ENCODE measurements around the gene TRAPPC5. TPM values are rescaled to one million over a fixed set of nuclear protein-coding genes. Genes with fewer than 3 reads are reported as not detected.

TRAPPC5 gene
- total RNA-seq: 10 to 100 TPM; 43.7 to 79.3 (median 75.4) TPM
- polyA plus RNA-seq: 100 to 1,000 TPM; 165 to 191 TPM
- total RNA-seq: 3.1 reads per million, percentile 16 among the genes with 10 or more reads in this experiment

DNA sequence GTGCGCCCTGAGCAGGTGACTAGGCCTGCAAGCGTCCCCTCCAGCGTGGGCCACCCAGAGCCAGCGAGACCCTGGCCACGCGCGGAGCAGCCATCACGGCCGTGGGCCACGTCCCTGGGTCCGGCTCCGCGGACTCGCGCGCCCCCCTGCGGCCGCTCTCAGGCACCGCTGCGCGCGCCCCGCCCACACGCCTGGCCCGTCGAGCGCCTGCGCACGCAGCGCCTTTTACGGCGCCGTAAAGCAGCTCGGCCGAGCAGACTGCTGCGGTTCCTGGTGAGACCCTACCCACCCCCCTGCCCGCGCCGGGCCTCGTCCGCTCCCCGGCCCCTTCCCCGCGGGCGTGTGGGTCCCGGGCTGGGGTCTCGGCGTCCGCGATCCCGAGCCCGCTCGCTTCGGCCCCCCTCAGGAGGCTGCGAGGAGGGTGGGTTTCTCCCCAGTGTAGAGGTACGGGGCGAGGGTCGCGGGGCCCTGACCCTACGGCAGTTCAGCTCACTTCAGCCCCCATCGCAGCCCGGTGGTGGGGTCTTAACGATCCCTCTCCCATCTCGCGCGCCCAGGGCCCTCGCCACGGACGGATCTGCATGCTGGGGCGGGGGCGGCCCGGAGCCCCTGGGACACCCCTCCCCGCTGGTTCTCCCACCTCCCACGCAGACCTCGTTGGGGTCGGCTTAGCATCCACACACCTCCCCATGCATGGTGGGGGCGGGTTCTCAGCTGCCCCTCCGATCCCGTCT is at the start of gene TRAPPC5:
TRAPPC5 (plus strand) TSS at position 228 of the 734 bp plus-strand sequence. CDS start 1,421 bp downstream, outside the sequence.
- Histone ChIP-seq H3K4me1 (ENCODE audit: control insufficient read depth in 2 of 2, insufficient read depth in 2 of 2, low read length in 2 of 2) (peaks cover 26 to 32% of the 10 kb centered on the region in 2 donors), H3K27me3 (ENCODE audit: control insufficient read depth in 2 of 2, insufficient read depth in 2 of 2, low read length in 2 of 2) (peaks cover 0 to 6% of the 10 kb centered on the region in 2 donors), H3K27ac (ENCODE audit: low read depth, low read length) (peak within 1 kb of the TSS; percentile 91), H3K9me3 (ENCODE audit: control insufficient read depth in 2 of 3, low read length in 3 of 3) (no peaks in the 10 kb centered on the region), H3K36me3 (ENCODE audit: control insufficient read depth in 2 of 3, insufficient read depth in 3 of 3, low read length in 3 of 3) (peaks cover 0 to 36% (median 0%) of the 10 kb centered on the region in 3 experiments), H3K4me3 (ENCODE audit: low read length) (peak within 1 kb of the TSS; percentile 84)
- Mint-ChIP-seq H3K4me3 (peak within 1 kb of the TSS; percentile 83 to 96 (median 91)), H3K4me1 (peaks cover 20 to 59% (median 46%) of the 10 kb centered on the region in 7 donors), H3K27ac (peak within 1 kb of the TSS; percentile 54 to 95 (median 93)), H3K27me3 (peaks cover 3 to 22% (median 8%) of the 10 kb centered on the region in 5 donors), H3K9me3 (peaks cover 0 to 2% (median 0%) of the 10 kb centered on the region in 11 donors), H3K36me3 (peaks cover 0 to 13% (median 0%) of the 10 kb centered on the region in 5 donors)
- intact Hi-C loops (cut with micrococcal nuclease): loop anchor here (1.0 to 2.0 kb wide), 14 partner anchors 25 to 582 kb away; partner anchors contain the start of genes PET100 (in 2 of the 2), XAB2 (in 2 of the 2), MAP2K7 (in 1 of the 2) and PNPLA6 (in 1 of the 2)
- CTCF ChIA-PET: interaction anchor here (0.6 to 3.2 kb wide), 28 partner anchors 10 to 151 kb away, joined by 3 to 55 read pairs (median 4); partner anchors contain the start of gene STXBP2
- ATAC-seq (peak; percentile 86), DNase-seq (peak; percentile 80 to 95 (median 89))
- POLR2A ChIA-PET: interaction anchor here (0.6 to 2.2 kb wide), 15 partner anchors 17 to 190 kb away, joined by 3 to 16 read pairs (median 5); partner anchors contain the start of genes CLEC4G, FCER2, PET100 and XAB2

- ATAC-seq (no peak), DNase-seq (no peak)
- ChIA-PET CTCF (interaction anchor here (0.6 kb wide), 1 partner anchor 251 kb away, joined by 3 read pairs; no protein-coding TSS in a partner anchor), POLR2A (interaction anchor here (1.0 to 1.1 kb wide), 2 partner anchors 9 to 11 kb away, joined by 3 to 5 read pairs; no protein-coding TSS in a partner anchor)
- Histone ChIP-seq H3K27ac (ENCODE audit: low read depth, low read length) (no peak overlapping the region), H3K27me3 (ENCODE audit: control insufficient read depth in 2 of 2, insufficient read depth in 2 of 2, low read length in 2 of 2) (no peaks in the 10 kb centered on the region), H3K36me3 (ENCODE audit: control insufficient read depth in 2 of 3, insufficient read depth in 3 of 3, low read length in 3 of 3) (peaks cover 0 to 32% (median 6%) of the 10 kb centered on the region in 3 experiments), H3K4me1 (ENCODE audit: control insufficient read depth in 2 of 2, insufficient read depth in 2 of 2, low read length in 2 of 2) (peaks cover 29% of the 10 kb centered on the region in 2 donors), H3K9me3 (ENCODE audit: control insufficient read depth in 2 of 3, low read length in 3 of 3) (no peaks in the 10 kb centered on the region), H3K4me3 (ENCODE audit: low read length) (no peak overlapping the region)
- Mint-ChIP-seq H3K27ac (peak overlapping the region in 2 of 9 donors; percentile 9 to 43), H3K9me3 (peaks cover 0 to 3% (median 0%) of the 10 kb centered on the region in 11 donors), H3K4me3 (peak overlapping the region in 5 of 10 donors; percentile 19 to 69 (median 21)), H3K4me1 (peaks cover 32 to 70% (median 49%) of the 10 kb centered on the region in 7 donors), H3K36me3 (peaks cover 0 to 14% (median 6%) of the 10 kb centered on the region in 5 donors), H3K27me3 (no peaks in the 10 kb centered on the region)
- intact Hi-C loops (cut with micrococcal nuclease): no loop called here
These were observed 49.1 kb upstream of the TRAPPC5 start for GRCh38 chr19:7631577-7631976.

- intact Hi-C loops (cut with micrococcal nuclease): no loop called here
- Mint-ChIP-seq H3K27me3 (no peaks in the 10 kb centered on the region), H3K27ac (no peak overlapping the region), H3K4me1 (peaks cover 32 to 68% (median 46%) of the 10 kb centered on the region in 7 donors), H3K36me3 (peaks cover 0 to 10% (median 5%) of the 10 kb centered on the region in 5 donors), H3K4me3 (peak overlapping the region in 1 of 10 donors; percentile 63), H3K9me3 (peaks cover 0 to 3% (median 0%) of the 10 kb centered on the region in 11 donors)
- H3K4me3 ChIP-seq (ENCODE audit: low read length): no peak overlapping the region
- no peak for ATAC-seq
- ChIA-PET POLR2A (interaction anchor here (1.0 kb wide), 1 partner anchor 10 kb away, joined by 5 read pairs; no protein-coding TSS in a partner anchor), CTCF (no interaction called here)
- no peaks in the 10 kb centered on the region for H3K27me3 ChIP-seq (ENCODE audit: control insufficient read depth in 2 of 2, insufficient read depth in 2 of 2, low read length in 2 of 2)
- H3K4me1 ChIP-seq (ENCODE audit: control insufficient read depth in 2 of 2, insufficient read depth in 2 of 2, low read length in 2 of 2): peaks cover 31 to 33% of the 10 kb centered on the region in 2 donors
- H3K9me3 ChIP-seq (ENCODE audit: control insufficient read depth in 2 of 3, low read length in 3 of 3): no peaks in the 10 kb centered on the region
- no peak overlapping the region for H3K27ac ChIP-seq (ENCODE audit: low read depth, low read length)
- H3K36me3 ChIP-seq (ENCODE audit: control insufficient read depth in 2 of 3, insufficient read depth in 3 of 3, low read length in 3 of 3): peaks cover 0 to 22% (median 0%) of the 10 kb centered on the region in 3 experiments
- DNase-seq: no peak
These were observed 48.1 kb upstream of the TRAPPC5 start for GRCh38 chr19:7632340-7633203.

DNA sequence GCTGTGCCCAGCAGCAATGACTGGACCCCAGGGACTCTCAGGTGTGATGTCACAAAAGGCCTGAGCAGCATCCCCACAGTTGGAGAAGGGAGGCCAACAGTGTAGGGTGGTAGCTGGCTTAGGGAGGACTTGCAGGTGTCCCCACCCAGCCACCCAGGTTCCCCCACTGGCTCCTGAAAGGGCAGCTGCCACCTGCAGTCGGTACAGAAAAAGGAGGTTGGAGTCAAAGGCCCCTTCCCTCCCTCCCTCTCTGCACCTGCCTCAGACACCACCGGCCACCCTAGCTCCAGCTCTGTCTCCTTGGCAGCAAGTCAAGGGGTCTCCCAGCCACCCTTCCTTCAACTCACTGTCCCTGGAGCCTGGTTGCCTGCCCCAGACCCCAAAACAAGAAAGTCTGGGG is 46.9 kb upstream of the TRAPPC5 start, which contains the start of gene PCP2:
PCP2 (minus strand) TSS at position 22 of the 400 bp plus-strand sequence. CDS start 262 bp downstream, outside the sequence.
- Mint-ChIP-seq H3K27ac (peak within 1 kb of the TSS in 3 of 9 donors; percentile 59 to 76 (median 67)), H3K4me1 (peaks cover 25 to 66% (median 42%) of the 10 kb centered on the region in 7 donors), H3K4me3 (peak within 1 kb of the TSS in 4 of 10 donors; percentile 7 to 75 (median 37)), H3K36me3 (peaks cover 0 to 10% (median 5%) of the 10 kb centered on the region in 5 donors), H3K27me3 (no peaks in the 10 kb centered on the region), H3K9me3 (peaks cover 0 to 3% (median 0%) of the 10 kb centered on the region in 11 donors)
- ChIA-PET CTCF (no interaction called here), POLR2A (interaction anchor here (0.5 kb wide), 1 partner anchor 103 kb away, joined by 6 read pairs; no protein-coding TSS in a partner anchor)
- Histone ChIP-seq H3K9me3 (ENCODE audit: control insufficient read depth in 2 of 3, low read length in 3 of 3) (no peaks in the 10 kb centered on the region), H3K4me3 (ENCODE audit: low read length) (no peak within 1 kb of the TSS), H3K27ac (ENCODE audit: low read depth, low read length) (no peak within 1 kb of the TSS), H3K36me3 (ENCODE audit: control insufficient read depth in 2 of 3, insufficient read depth in 3 of 3, low read length in 3 of 3) (peaks cover 0 to 19% (median 0%) of the 10 kb centered on the region in 3 experiments), H3K4me1 (ENCODE audit: control insufficient read depth in 2 of 2, insufficient read depth in 2 of 2, low read length in 2 of 2) (peaks cover 22 to 29% of the 10 kb centered on the region in 2 donors), H3K27me3 (ENCODE audit: control insufficient read depth in 2 of 2, insufficient read depth in 2 of 2, low read length in 2 of 2) (no peaks in the 10 kb centered on the region)
- DNase-seq: no peak
- intact Hi-C loops (cut with micrococcal nuclease): no loop called here
- ATAC-seq: no peak

- DNase-seq (no peak), ATAC-seq (no peak)
- Histone ChIP-seq H3K27me3 (ENCODE audit: control insufficient read depth in 2 of 2, insufficient read depth in 2 of 2, low read length in 2 of 2) (no peaks in the 10 kb centered on the region), H3K9me3 (ENCODE audit: control insufficient read depth in 2 of 3, low read length in 3 of 3) (no peaks in the 10 kb centered on the region), H3K36me3 (ENCODE audit: control insufficient read depth in 2 of 3, insufficient read depth in 3 of 3, low read length in 3 of 3) (peaks cover 0 to 28% (median 0%) of the 10 kb centered on the region in 3 experiments), H3K4me1 (ENCODE audit: control insufficient read depth in 2 of 2, insufficient read depth in 2 of 2, low read length in 2 of 2) (peaks cover 13 to 22% of the 10 kb centered on the region in 2 donors), H3K4me3 (ENCODE audit: low read length) (no peak overlapping the region), H3K27ac (ENCODE audit: low read depth, low read length) (no peak overlapping the region)
- H3K4me1 Mint-ChIP-seq: peaks cover 15 to 58% (median 36%) of the 10 kb centered on the region in 7 donors
- peak overlapping the region in 8 of 9 donors; percentile 41 to 89 (median 78) for H3K27ac Mint-ChIP-seq
- CTCF ChIA-PET: interaction anchor here (1.0 to 1.4 kb wide), 3 partner anchors 16 to 67 kb away, joined by 3 to 5 read pairs (median 4); partner anchors contain the start of gene TRAPPC5
- H3K4me3 Mint-ChIP-seq: peak overlapping the region; percentile 51 to 87 (median 80)
- no peaks in the 10 kb centered on the region for H3K27me3 Mint-ChIP-seq
- peaks cover 0 to 13% (median 8%) of the 10 kb centered on the region in 5 donors for H3K36me3 Mint-ChIP-seq
- peaks cover 0 to 5% (median 0%) of the 10 kb centered on the region in 11 donors for H3K9me3 Mint-ChIP-seq
- POLR2A ChIA-PET: interaction anchor here (0.9 to 1.6 kb wide), 3 partner anchors 10 to 34 kb away, joined by 3 to 4 read pairs (median 3); no protein-coding TSS in a partner anchor
- intact Hi-C loops (cut with micrococcal nuclease): loop anchor here in 1 of 2 donors (1.0 kb wide), 1 partner anchor 194 kb away; no protein-coding TSS in a partner anchor
These were observed 45.0 kb upstream of the TRAPPC5 start for GRCh38 chr19:7635670-7636069.
